NCI-H1436 (cell line): ENCODE results near the gene COL26A1.
A peak's percentile ranks its signal among the peaks of the same experiment; 100 is the strongest.
"Not testable (repeated sequence)": the region's sequence is repeated elsewhere in the genome, so short reads cannot be mapped to it uniquely, and the experiment has no call there.

Experiments used
- DNase-seq: peaks from one replicate; lab custom pipeline; 2025; lab: John Stamatoyannopoulos, UW

Gene COL26A1

DNA sequence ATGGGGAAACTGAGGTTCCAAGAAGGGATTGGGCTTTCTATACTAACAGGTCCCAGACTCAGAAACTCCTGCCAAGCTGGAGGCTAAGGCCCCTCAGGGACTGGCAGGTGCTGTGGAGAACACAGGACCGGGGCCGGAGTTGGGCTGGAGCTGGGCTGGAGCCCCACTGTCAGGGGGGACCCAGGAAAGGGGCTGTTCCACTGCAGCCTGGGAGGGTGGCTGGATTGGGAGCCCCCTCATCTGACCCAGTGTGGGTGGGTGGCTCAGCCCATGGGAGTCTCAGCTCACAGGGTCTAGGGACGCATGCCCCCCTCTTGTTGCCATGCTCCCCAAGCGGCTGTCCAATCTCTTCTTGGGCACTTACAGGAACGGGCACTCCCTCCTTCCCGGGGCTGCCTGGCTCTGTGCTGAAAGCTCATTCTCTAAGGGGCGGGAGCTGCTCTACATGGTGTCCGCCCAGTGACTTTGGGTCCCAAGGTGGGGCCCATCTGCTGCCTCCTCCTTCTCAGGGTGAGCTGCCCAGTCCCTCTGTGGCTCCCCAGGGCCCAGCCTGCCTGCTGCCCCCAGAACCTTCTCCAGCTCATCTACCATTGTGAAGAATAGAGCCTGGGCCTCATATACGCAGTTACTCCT, 139.9 kb downstream of the COL26A1 start:
- DNase-seq, result no peak

DNA sequence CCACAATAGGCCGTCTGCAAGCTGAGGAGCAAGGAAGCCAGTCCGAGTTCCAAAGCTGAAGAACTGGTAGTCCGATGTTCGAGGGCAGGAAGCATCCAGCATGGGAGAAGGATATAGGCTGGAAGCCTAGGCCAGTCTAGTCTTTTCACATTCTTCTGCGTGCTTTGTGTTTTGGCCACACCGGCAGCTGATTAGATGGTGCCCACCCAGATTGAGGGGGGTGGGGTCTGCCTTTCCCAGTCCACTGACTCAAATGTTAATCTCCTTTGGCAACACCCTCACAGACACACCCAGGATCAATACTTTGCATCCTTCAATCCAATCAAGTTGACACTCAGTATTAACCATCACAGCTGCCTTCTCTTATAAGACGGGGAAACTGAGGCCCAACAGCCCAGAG, 142.8 kb downstream of the COL26A1 start:
- not testable (repeated sequence) for DNase-seq

DNA sequence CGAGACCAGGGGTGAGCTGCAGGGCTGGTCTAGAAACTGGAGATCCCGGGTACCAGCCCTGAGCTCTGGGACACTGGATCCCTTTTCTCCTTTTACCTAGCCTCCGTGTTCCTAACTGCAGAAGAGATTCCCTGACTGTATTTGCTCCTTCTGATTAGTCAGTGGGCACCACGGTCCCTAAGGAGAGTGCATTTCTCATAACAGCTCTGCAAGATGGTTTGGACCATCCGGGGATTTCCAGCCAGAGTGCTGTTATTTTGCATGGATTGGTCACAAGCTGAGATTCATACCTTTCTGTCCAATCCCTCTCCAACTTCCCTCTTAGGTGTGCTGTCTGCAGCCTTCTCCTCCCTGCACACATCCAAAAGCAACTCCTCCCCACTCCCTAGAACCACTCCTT, 143.9 kb downstream of the COL26A1 start:
- DNase-seq, result no peak

DNA sequence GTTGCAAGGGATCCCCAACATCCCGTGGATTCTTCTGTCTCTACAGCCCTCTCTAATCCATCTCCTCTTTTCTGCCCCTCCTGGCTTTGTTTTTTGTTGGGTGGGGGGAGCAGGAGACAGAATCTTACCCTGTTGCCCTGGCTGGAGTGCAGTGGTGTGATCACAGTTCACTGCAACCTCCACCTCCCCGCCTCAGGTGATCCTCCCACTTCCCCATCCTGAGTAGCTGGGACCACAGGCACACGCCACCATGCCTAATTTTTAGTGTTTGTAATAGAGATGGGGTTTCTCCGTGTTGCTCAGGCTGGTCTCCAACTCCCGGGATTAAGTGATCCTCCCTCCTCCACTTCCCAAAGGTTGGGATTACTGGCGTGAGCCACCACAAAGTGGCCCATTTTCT, 144.7 kb downstream of the COL26A1 start:
- no peak for DNase-seq

DNA sequence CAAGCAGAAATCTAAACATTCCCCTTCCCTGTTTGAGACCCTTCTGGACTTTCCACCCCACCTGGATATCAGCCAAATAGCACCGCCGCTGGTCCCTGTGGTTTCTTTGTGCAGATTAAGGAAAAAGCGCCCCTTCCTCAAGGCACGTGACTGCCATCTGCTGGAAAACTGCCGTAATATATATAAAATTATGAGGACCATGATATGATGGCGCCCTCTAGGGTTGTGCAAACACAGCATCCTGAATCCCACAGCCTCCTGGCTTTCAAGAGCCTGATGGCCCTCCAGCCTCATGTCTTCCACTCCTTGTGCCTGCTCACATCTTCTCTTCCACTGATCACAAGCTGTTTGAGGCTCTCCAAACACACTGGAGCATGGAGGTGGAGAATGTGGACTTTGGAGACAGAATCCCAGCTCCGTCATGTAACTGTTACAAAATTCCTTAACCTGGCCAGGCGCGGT, 145.1 kb downstream of the COL26A1 start:
- DNase-seq, result peak; percentile 73

DNA sequence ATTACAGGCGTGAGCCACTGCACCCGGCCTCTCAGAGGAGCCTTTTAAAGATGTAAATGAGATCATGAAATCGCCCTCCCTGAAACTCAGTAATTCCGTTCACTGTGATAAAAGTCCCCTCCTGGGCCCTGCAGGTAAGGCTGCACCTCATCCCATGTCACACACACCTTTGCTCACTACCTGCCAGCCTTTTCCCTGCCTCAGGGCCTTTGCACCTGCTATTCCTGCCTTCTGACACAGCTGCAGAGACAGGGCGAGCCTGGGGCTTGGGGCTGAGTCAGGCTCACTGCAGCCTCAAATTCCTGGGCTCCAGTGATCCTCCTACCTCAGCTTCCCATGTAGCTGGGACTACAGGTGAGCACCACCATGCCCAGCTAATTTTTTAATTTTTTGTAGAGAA, 147.6 kb downstream of the COL26A1 start:
- DNase-seq, result no peak

DNA sequence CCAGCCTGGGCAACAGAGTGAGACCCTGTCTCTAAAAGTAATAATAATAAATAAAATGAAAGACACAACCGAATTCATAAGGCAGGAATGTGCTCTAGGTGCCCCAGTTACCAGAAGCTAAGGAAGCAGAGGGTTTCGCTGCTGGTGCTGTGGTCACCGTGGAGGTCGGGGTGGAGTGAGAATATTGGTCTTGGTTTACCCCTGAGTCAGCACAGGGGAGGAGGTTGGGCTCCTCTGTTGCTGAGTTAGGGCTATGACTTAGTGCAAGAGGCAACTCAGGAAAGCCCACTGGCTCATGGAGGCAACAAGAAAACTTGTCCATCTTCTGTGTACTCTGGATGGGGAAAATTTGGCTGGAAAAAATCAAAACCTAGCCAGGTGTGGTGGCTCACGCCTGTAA, 149.3 kb downstream of the COL26A1 start:
- no peak for DNase-seq

DNA sequence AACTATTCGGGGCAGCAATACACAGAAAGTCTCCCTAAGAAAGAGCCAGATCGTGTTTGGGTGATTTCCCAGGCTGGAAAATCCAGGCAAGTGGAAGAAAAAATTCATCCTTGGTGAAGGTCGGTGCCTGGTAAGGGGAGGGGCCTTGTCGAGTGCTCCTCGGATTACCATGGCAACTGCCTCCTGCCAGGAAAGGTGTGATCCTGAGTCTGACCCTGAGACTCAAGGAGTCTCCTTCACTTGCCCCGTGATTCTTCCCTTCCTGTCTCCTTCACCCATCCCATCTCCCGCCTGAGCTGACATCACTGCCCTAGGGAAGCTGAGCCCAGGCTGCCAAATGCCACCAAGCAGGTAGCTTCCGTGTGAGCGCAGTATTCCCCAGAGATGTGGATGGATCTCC, 154.2 kb downstream of the COL26A1 start:
- DNase-seq, result no peak

DNA sequence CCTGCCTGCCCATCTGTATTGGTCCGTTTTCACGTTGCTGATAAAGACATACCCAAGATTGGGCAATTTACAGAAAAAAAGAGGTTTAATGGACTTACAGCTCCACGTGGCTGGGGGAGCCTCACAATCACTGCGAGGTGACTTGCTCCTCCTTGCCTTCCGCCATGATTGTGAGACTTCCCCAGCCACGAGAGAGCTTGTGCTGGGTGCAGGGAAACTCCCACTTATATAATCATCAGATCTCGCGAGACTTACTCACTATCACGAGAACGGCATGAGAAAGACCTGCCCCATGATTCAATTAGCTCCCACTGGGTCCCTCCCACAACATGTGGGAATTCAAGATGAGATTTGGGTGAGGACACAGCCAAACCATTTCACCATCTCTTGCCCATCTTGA, 154.6 kb downstream of the COL26A1 start:
- DNase-seq, result no peak

DNA sequence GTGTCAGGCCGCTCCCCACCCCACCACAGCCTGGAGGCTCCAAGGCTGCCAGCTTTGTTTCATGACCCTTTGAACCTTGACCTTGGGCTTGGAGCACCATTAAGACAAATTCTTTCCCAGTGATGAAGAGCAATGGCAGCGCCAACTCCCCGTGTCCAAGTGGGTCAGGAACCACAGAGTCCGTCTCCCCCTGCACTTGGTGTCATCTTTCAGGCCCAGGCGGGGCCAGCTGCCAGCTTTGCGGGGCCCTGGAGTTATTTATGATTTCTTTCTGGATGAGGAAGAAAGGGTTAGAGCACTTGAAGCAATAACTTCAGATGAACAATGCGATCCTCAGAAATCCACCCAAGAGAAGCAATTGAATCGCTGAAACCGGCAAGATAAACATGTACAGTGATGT, 155.7 kb downstream of the COL26A1 start:
- DNase-seq, result no peak

DNA sequence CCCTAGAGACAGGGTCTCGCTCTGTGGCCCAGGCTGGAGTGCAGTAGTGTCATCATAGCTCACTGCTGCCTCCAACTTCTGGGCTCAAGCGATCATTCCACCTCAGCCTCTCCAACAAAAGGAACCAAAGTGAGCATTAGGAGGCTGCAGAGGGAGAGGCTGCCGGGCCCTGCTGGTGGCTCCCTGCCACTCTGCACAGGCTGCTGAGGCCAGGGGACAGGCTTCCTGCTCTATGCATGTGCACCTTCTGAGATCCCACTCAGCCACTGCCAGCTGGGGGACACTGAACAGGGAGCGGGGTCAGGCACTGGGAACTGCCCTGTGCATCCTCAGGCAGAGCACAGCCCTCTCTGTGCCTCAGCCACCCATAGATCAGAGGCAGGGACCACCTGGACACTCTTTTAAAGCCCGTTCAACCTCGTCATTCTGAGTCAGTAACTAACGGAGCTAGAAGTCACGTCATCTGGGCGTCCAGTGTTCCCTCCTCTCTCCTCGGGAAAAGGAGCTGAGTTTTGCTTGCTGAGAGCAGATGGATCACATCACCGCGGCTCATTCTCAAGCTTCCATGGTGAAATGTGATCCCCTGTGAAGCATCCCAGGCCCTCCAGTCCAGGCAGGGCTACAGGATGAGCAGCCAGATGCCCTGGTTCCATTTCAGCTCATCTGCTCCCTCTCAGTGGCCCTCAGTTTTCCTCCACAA, 156.8 kb downstream of the COL26A1 start:
- DNase-seq, result no peak

DNA sequence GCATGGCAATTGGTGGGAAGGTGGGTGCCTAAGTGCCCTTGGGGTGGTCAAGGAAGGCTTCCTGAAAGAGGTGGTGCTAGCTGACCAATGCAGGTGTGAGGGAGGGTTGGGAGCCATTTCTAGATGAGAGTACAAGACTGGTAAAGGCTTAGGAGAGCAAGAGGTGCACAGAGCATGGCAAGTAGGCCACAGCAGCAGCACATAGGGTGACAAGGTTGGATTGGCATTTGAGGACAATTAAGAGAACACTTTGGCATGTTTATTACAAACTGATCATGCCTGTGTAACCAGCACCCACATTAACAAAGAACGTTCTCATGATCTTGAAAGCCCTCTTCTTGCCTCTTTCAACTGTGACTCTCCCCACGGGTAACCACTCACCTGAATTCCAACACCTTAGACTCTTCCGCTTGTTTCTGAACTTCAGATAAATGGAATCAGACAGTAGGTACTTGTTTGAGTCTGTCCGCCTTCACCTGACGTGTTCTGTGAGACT, 158.8 kb downstream of the COL26A1 start:
- DNase-seq, result no peak

DNA sequence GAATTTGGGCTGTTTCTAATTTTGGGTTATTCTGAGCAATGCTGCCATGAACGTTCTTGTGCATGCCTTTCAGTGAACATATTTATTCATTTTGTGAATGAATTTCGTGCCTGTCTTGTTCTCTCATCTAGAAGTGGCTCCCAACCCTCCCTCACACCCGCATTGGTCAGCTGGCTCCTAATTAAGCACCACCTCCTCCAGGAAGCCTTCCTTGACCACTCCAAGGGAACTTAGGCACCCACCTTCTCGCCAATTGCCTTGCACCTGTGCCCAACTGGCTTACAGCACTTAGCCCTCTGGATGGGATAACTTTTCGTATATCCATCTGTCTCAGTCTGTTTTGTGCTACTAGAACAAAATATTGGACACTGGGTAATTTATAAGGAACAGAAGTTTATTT, 159.3 kb downstream of the COL26A1 start:
- DNase-seq, result no peak

DNA sequence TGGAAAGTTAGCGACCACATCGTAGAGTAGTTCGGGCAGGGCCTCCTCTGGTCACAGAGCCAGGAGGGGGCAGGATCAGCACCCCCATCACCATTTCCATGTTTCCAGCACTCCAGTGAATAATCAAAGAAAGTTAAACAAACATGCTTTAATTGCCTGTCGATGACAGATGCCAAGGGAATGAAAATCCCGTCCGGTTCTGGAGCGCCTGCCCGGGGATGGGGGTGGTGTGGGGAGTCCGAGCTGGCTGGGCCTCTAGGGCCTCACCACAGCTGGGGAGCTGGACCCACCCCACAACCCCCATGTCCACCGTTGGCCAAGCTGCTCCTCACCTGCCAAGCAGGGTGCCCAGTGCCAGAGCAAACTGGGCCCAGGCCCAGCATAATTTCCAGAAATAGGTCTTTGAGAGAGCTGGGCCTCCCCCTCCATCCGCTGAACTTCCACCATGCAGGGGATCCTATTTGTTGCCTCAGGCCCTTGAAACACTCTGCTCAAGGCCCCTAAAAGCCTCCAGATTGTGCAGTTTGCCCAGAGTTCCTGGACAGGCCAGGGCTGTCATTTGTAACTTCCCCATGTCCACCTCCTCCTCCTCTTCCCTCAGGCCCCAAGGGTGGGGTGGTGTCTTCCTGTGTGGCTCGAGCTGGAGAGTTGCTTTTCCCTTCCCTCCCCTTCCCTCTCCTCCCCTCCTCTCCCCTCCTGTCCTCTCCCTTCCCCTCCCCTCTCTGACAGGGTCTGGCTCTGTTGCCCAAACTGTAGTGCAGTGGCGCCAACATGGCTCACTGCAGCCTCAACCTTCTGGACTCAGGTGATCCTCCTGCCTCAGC, 165.4 kb downstream of the COL26A1 start:
- DNase-seq, result no peak

DNA sequence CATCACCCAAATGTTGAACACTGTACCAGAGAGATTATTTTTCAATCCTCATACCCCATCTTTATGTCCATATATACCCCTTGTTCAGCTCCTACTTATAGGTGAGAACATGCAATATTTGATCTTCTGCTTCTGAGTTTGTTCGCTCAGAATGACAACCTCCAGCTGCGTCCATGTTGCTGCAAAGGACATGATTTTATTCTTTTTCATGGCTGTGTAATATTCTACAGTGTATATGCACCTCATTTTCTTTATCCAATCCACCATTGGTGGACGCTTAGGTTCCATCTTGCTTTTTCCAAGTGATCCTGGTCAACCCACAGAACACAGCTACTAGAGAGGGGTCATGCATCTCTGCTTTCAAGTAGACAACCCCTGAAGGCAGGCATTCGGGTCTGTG, 166.9 kb downstream of the COL26A1 start:
- no peak for DNase-seq

DNA sequence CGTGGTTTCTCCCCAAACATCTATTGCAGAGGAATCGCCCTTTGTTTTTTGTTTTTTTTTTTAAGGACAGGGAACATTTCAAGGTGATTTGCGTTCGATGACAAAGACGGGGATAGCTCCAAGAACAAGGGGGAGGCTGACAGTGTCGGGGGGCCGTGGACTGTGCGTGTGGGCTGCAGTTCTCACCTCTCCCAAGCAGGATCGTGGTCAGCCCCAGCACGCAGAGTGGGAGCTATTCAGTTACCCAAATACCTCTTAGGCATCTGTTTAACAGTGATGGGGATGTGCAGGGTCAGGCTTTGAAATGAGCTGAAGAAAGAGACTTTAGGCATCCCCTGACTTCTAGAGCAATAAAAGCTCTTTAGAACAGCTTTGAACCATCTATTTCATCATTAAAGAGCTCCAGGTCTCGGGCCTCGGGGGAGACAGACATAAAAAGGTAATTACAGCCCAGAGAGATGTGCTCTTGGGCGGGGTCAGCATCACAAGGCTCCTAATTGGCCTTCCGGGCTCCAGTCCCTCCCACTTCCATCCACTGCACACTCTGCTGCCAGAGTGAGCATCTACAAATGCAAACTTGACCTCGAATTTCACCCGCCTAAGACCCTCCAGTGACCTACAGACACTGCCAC, 169.2 kb downstream of the COL26A1 start:
- peak; percentile 47 for DNase-seq

DNA sequence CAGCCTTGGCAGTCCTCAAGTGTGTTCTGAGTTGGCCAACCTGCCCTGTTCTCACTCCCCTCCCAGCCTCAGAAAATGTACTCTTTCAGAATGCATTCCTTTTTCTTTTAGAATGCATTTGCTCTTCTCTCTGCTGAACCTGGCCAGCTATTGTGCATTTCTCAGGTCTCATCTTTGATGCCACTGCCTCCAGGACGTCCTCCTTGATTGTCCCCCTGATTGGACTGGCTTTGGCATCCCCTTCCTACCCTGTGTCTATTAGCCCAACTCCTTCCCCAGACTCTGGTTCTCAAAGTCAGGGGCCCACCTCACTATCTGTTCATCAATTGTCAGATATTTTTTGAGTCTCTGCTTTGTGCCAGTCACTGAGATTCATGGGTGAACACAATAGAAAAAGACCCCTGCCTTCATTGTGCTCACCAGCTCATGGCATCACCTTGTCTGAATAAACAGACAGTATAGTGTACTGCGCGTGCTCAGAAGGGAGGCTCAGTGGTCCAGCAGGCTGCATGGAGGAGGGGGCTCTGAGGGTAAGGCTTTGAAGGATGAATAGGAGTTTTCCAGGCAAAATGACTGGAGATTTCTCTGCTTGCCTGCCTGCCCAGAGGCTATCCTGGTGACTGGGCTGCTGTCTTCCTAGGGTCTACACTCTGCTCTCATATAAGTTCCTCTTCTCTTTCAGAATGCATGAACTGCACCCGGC, 169.9 kb downstream of the COL26A1 start:
- no peak for DNase-seq

DNA sequence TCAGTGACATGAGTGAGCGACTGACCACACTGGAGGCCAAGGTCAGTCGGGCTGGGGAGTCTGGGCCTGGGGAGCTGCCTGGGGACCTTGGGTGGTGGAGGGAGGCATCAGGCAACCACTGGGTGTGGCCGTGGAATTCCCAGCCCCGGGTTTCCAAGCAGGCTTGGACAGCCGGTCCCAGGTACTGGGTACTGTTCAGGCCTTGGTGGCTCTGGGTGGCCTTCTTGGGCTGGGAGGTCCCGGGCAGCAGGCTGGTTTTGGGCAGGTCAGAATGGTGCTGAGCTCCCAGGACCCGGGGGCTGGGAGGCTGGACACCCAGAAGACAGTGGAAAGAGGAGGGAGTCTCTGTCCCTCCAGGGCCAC, 170.4 kb downstream of the COL26A1 start:
- no peak for DNase-seq

DNA sequence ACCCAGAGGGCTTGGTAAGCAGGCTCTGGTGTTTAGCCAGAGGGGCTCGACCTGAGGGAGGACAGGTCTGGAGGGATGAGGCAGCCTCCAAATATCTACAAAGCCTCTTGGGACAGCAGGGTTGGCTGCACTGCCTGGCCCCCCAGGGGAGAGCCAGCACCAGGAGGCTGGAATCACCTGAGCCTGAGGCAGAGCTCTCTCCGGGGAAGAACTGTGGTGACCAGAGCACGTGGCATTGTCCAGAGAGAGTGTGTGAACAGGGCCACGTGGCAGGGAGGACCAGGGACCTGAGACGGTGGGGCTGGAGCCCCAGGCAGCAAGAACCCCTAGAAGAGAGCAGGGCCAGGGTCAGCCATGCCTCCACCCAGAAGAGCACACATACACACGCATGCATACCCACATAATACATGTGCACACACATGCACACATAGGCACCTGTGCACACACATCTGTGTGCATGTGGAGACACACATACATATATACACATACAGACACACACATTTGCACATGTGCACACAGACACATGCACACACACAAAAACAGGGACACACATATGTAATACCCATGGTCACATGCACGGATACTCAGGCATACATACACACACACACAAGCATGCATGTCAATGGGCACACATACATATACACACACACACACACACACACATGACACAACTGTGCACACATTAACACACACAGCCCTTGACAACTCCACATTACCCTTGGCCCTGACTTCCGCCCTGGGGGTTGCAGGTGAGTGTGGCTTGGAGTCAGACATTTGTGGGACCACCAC, 171.5 kb downstream of the COL26A1 start:
- DNase-seq, result no peak

DNA sequence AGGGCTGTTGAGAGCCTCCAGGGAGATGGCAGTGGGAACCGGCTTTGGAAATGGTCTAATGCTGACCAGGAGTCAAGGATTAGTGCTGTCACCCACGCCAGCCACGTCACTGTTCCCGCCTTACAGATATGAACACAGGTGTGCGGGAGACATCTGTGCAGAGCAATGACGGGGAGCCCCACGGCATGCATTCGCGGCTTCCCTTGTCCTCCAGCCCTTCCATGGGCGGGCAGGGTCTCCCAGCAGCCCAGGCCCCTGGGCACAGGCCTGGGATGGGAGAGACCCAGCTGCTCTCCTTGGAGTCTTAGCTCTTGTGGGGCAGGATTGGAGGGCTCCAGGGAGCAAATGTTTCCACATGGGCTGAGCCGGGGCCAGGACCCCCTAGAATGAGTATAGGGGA, 172.2 kb downstream of the COL26A1 start:
- no peak for DNase-seq

DNA sequence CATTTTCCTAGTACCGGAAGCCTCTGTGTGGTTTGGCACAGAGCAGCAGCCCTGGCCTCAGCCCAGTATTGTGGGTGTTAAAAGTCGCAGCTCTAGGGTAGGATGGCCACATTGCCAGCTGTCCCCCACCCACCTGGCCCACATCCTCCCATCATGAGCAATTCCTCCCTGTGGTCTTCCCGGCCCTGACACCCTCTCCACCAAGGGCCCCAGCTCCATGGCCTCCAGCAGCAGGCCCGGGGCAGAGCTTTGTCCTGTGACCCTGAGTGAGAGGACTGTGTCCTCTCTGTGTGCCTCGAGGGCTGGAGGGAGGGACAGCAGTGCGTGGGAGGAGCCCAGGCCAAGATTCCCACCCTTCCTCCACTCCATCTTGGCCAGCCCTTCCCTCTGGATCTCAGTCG, 172.7 kb downstream of the COL26A1 start:
- no peak for DNase-seq
